ENCODE results near the gene TSPYL1. TPM values are rescaled to one million over a fixed set of nuclear protein-coding genes. Genes with fewer than 3 reads are reported as not detected.

TSPYL1 gene
- total RNA-seq, 1 experiment from 2014 or later = 70.3 TPM

GRCh38 chr6:116313101-116313776, 33.5 kb upstream of the TSPYL1 start:
- ChIA-PET POLR2A (no interaction called here), RAD21 (ENCODE audit: low non-redundant PET in 1 of 2, low total read pairs in 2 of 2, uncharacterized antibody in 2 of 2, unreplicated experiment in 2 of 2) (no interaction called here), CTCF (interaction anchor here (1.7 kb wide), 1 partner anchor 44 kb away, joined by 4 read pairs; no protein-coding TSS in a partner anchor)
- no peak overlapping the region for H3K4me2 ChIP-seq (ENCODE audit: low read length)
- H3K27ac ChIP-seq (ENCODE audit: low read depth, low read length) = no peak overlapping the region
- H4K20me1 ChIP-seq (ENCODE audit: insufficient read depth) = no peaks in the 10 kb centered on the region
- no peak overlapping the region for H2AFZ ChIP-seq (ENCODE audit: low read depth, low read length, poor library complexity, severe bottlenecking)
- no peak overlapping the region for H3K4me3 ChIP-seq (replicated peaks in 1 of 2; ENCODE audit: low read depth in 1 of 2, low read length in 2 of 2)
- H3K4me1 ChIP-seq (ENCODE audit: control insufficient read depth in 1 of 2, insufficient read depth in 2 of 2, low read length in 2 of 2) = no peaks in the 10 kb centered on the region
- H3K9me2 ChIP-seq (ENCODE audit: insufficient read depth) = no peaks in the 10 kb centered on the region; the same call in 1 of the 2 replicates
- H3K9me3 ChIP-seq (ENCODE audit: control insufficient read depth in 1 of 2, insufficient read depth in 1 of 2, low read depth in 1 of 2, low read length in 2 of 2) = no peaks in the 10 kb centered on the region
- intact Hi-C loops (cut with micrococcal nuclease) = no loop called here
- H3K79me2 ChIP-seq (ENCODE audit: insufficient read depth, low read length) = no peaks in the 10 kb centered on the region
- H3K36me3 ChIP-seq (ENCODE audit: control insufficient read depth in 1 of 2, insufficient read depth in 2 of 2, low read length in 2 of 2) = no peaks in the 10 kb centered on the region
- DNase-seq (ENCODE audit: low read depth, low spot score) (no peak), ATAC-seq (no peak)
- BruUV-seq (replicated peaks) = no TSS peak
- no peak overlapping the region for H3K9ac ChIP-seq (ENCODE audit: low read length)
- H3K27me3 ChIP-seq (ENCODE audit: insufficient read depth, low read length) = no peaks in the 10 kb centered on the region
- TF ChIP-seq EZH2phosphoT487 (IDR thresholded peaks at IDR 0.05; ENCODE audit: borderline replicate concordance) (no peak), POLR2A (IDR thresholded peaks at IDR 0.05; ENCODE audit: borderline replicate concordance, extremely low read depth, insufficient read depth, insufficient read length) (no peak), FOSL1 (IDR thresholded peaks at IDR 0.05; ENCODE audit: low read depth) (no peak), RAD21 (IDR thresholded peaks at IDR 0.05; ENCODE audit: low read depth) (no peak), CBX3 (IDR thresholded peaks at IDR 0.05; ENCODE audit: low read depth) (no peak), CTCF (IDR thresholded peaks at IDR 0.05 in 2 of 3, conservative IDR thresholded peaks at IDR 0.05 in 1 of 3; ENCODE audit: borderline replicate concordance in 1 of 3, insufficient read depth in 1 of 3, low read depth in 2 of 3, low read length in 2 of 3) (no peak), ELF1 (IDR thresholded peaks at IDR 0.05; ENCODE audit: borderline replicate concordance, low read depth) (no peak), MAX (IDR thresholded peaks at IDR 0.05) (no peak), POLR2AphosphoS5 (IDR thresholded peaks at IDR 0.05; ENCODE audit: low read depth, low read length) (no peak), SIN3A (IDR thresholded peaks at IDR 0.05; ENCODE audit: low read depth) (no peak)
